Vagina (tissue), 2 donors: ENCODE measurements around the gene LPA.
"Not testable (repeated sequence)": the region's sequence is repeated elsewhere in the genome, so short reads cannot be mapped to it uniquely, and the experiment has no call there.

Source experiments
- POLR2A ChIP-seq, 2 donors: fragments of 450-650 bp; IDR thresholded peaks; one replicate each; pipeline ENCODE4 v1.6.1; 2017; ENCODE audit warnings: antibody characterized with exemption in 2 of 2, mild to moderate bottlenecking in 2 of 2, moderate library complexity in 2 of 2
- POLR2AphosphoS5 ChIP-seq, 2 donors: sonication (generic); formaldehyde crosslinking; IDR thresholded peaks; one replicate each; pipeline ENCODE4 v1.9.0; 2017; ENCODE audit warnings: antibody characterized with exemption in 2 of 2, mild to moderate bottlenecking in 2 of 2, low read depth in 1 of 2; ENCODE audit not compliant: insufficient read depth in 1 of 2
- TF ChIP-seq, protein P1 (sequence below), 3 experiments: fragments of 450-650 bp in 2 of 3; fragments of 200-600 bp in 1 of 3; sonication (generic) in 1 of 3; IDR thresholded peaks; one replicate each; pipeline ENCODE4 v1.5.1; 2017 to 2019; ENCODE audit warnings: antibody characterized with exemption in 3 of 3, mild to moderate bottlenecking in 2 of 3, moderate library complexity in 2 of 3

DNA sequence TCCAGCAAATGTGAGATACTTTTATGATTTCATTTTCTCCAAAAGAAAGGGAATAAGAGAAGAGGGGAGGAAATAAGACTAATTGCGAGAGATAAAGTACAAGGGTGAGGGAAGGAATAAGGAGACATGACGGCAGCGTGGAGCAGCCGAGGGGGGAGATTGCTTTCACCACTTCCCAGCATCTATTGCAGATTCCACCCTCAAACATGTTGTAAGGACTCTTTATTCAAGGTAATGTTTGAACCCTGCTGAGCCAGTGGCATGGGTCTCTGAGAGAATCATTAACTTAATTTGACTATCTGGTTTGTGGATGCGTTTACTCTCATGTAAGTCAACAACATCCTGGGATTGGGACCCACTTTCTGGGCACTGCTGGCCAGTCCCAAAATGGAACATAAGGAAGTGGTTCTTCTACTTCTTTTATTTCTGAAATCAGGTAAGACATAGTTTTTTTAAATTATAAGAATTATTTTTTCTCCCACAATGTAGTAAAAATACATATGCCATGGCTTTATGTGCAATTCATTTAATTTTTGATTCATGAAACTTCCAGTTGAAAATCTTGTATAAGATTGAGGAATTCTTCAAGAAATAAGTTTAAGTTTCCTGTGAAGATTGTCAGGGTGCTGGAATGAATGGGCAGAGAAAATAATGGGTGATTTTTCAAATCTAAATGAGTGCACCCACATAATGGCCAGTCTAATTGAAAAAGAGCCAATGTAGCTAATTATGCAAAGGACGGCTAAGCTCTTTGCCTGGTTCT is 38.0 kb upstream of the LPA start, which contains the start of gene PLG:
- not testable (repeated sequence) for TF ChIP-seq POLR2AphosphoS5 (IDR thresholded peaks at IDR 0.05; ENCODE audit: insufficient read depth in 1 of 2, low read depth in 1 of 2); POLR2A (IDR thresholded peaks at IDR 0.05)
- TF ChIP-seq, protein P1, sequence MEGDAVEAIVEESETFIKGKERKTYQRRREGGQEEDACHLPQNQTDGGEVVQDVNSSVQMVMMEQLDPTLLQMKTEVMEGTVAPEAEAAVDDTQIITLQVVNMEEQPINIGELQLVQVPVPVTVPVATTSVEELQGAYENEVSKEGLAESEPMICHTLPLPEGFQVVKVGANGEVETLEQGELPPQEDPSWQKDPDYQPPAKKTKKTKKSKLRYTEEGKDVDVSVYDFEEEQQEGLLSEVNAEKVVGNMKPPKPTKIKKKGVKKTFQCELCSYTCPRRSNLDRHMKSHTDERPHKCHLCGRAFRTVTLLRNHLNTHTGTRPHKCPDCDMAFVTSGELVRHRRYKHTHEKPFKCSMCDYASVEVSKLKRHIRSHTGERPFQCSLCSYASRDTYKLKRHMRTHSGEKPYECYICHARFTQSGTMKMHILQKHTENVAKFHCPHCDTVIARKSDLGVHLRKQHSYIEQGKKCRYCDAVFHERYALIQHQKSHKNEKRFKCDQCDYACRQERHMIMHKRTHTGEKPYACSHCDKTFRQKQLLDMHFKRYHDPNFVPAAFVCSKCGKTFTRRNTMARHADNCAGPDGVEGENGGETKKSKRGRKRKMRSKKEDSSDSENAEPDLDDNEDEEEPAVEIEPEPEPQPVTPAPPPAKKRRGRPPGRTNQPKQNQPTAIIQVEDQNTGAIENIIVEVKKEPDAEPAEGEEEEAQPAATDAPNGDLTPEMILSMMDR (IDR thresholded peaks at IDR 0.05), result not testable (repeated sequence)
